ENCODE results near the gene CUEDC1.

CUEDC1 gene

DNA sequence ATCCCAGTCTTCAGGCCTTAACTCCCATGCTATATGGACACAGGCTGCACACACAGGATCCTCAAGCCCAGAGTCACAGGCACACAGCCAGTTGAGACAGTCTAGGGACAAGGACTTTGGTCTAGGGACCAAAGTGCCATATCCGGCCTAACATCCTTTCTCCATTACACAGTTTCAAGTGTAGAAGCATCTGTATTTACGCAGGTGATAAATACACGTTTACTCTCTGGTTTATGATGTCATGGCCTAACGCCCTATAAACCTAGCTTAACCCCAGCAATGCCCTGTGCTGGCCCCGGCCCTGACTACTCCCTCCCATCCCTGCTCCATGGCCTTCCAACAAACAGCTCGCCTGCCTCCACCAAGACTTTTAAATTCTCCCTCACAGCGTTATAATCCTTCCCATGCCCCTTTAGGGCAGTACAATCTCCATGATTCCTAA, 17.1 kb downstream of the CUEDC1 start:
- no peak overlapping the region for H3K4ac ChIP-seq (ENCODE audit: low read length)
- no peak overlapping the region for H2BK120ac ChIP-seq (ENCODE audit: low read depth, low read length)
- no peak overlapping the region for H3K9ac ChIP-seq (ENCODE audit: low read depth, low read length, poor library complexity)
- H3K14ac ChIP-seq (ENCODE audit: low read length): no peak overlapping the region
- H4K91ac ChIP-seq (ENCODE audit: low read depth, low read length, poor library complexity): no peak overlapping the region
- H3K18ac ChIP-seq (ENCODE audit: low read length): peak overlapping the region; percentile 73
- H3K27me3 ChIP-seq (ENCODE audit: control insufficient read depth in 3 of 3, insufficient read depth in 3 of 3, low read depth in 1 of 3, low read length in 3 of 3): no peaks in the 10 kb centered on the region
- no peak overlapping the region for H3K23ac ChIP-seq (ENCODE audit: low read depth, low read length, poor library complexity)
- no CpG with 5 or more reads among the region's 7 CpGs for WGBS, 2 donors (ENCODE audit: extremely low coverage in 2 of 2, insufficient read length in 2 of 2, insufficient replicate concordance in 1 of 2)
- DNase-seq (ENCODE audit: low spot score): no peak
- H3K27ac ChIP-seq (replicated peaks; ENCODE audit: low read length): no peak overlapping the region
- no peaks in the 10 kb centered on the region for H3K36me3 ChIP-seq (replicated peaks in 1 of 2; ENCODE audit: control insufficient read depth in 2 of 2, insufficient read depth in 2 of 2, low read length in 2 of 2)
- peaks cover 52 to 62% of the 10 kb centered on the region in 2 donors for H3K4me1 ChIP-seq (ENCODE audit: control insufficient read depth in 2 of 2, insufficient read depth in 1 of 2, low read depth in 1 of 2, low read length in 2 of 2)
- H3K4me3 ChIP-seq (ENCODE audit: low read length in 2 of 2): no peak overlapping the region
- no peak overlapping the region for H2BK12ac ChIP-seq (ENCODE audit: low read length)
- H3K4me2 ChIP-seq (ENCODE audit: insufficient read depth, low read length, poor library complexity, severe bottlenecking): no peak overlapping the region
- peaks cover 3% of the 10 kb centered on the region for H3K79me1 ChIP-seq (ENCODE audit: low read depth, low read length)
- no peak overlapping the region for H2BK15ac ChIP-seq (ENCODE audit: low read length)
- no peak overlapping the region for H2AFZ ChIP-seq (ENCODE audit: low read length)
- no peaks in the 10 kb centered on the region for H3K9me3 ChIP-seq (replicated peaks in 1 of 2; ENCODE audit: control insufficient read depth in 2 of 2, insufficient read depth in 1 of 2, low read depth in 1 of 2, low read length in 2 of 2)
- H2AK5ac ChIP-seq (ENCODE audit: low read depth, low read length): no peak overlapping the region
- no peak overlapping the region for H2BK5ac ChIP-seq (ENCODE audit: low read length)
- H4K8ac ChIP-seq (ENCODE audit: low read depth, low read length): no peak overlapping the region

DNA sequence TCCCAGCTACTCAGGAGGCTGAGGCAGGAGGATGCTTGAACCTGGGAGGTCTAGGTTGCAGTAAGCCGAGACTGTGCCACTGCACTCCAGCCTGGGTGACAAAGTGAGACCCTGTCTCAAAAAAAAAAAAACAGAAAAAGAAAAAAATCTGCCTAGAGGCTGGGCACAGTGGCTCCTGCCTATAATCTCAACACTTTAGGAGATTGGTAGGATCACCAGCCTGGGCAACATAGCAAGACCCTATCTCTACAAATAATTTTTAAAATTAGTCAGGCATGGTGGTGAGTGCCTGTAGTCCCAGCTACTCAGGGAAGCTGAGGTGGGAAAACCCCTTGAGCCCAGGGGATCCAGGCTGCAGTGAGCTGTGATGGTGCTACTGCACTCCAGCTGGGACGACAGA, 17.7 kb downstream of the CUEDC1 start:
- H3K4me1 ChIP-seq (ENCODE audit: control insufficient read depth in 2 of 2, insufficient read depth in 1 of 2, low read depth in 1 of 2, low read length in 2 of 2): peaks cover 56 to 65% of the 10 kb centered on the region in 2 donors
- H3K14ac ChIP-seq (ENCODE audit: low read length): no peak overlapping the region
- peaks cover 3% of the 10 kb centered on the region for H3K79me1 ChIP-seq (ENCODE audit: low read depth, low read length)
- no peak overlapping the region for H2BK12ac ChIP-seq (ENCODE audit: low read length)
- no peak overlapping the region for H2AFZ ChIP-seq (ENCODE audit: low read length)
- no peak overlapping the region for H3K23ac ChIP-seq (ENCODE audit: low read depth, low read length, poor library complexity)
- no peak overlapping the region for H4K8ac ChIP-seq (ENCODE audit: low read depth, low read length)
- H3K36me3 ChIP-seq (replicated peaks in 1 of 2; ENCODE audit: control insufficient read depth in 2 of 2, insufficient read depth in 2 of 2, low read length in 2 of 2): no peaks in the 10 kb centered on the region
- no peak overlapping the region for H3K4me2 ChIP-seq (ENCODE audit: insufficient read depth, low read length, poor library complexity, severe bottlenecking)
- H2BK120ac ChIP-seq (ENCODE audit: low read depth, low read length): no peak overlapping the region
- no peak overlapping the region for H4K91ac ChIP-seq (ENCODE audit: low read depth, low read length, poor library complexity)
- H2BK15ac ChIP-seq (ENCODE audit: low read length): no peak overlapping the region
- no peak for DNase-seq (ENCODE audit: low spot score)
- no peaks in the 10 kb centered on the region for H3K9me3 ChIP-seq (replicated peaks in 1 of 2; ENCODE audit: control insufficient read depth in 2 of 2, insufficient read depth in 1 of 2, low read depth in 1 of 2, low read length in 2 of 2)
- H3K4me3 ChIP-seq (ENCODE audit: low read length in 2 of 2): no peak overlapping the region
- no peak overlapping the region for H3K27ac ChIP-seq (replicated peaks; ENCODE audit: low read length)
- H2AK5ac ChIP-seq (ENCODE audit: low read depth, low read length): no peak overlapping the region
- no CpG with 5 or more reads among the region's 2 CpGs for WGBS, 2 donors (ENCODE audit: extremely low coverage in 2 of 2, insufficient read length in 2 of 2, insufficient replicate concordance in 1 of 2)
- no peak overlapping the region for H2BK5ac ChIP-seq (ENCODE audit: low read length)
- no peaks in the 10 kb centered on the region for H3K27me3 ChIP-seq (ENCODE audit: control insufficient read depth in 3 of 3, insufficient read depth in 3 of 3, low read depth in 1 of 3, low read length in 3 of 3)
- no peak overlapping the region for H3K18ac ChIP-seq (ENCODE audit: low read length)
- H3K4ac ChIP-seq (ENCODE audit: low read length): no peak overlapping the region
- no peak overlapping the region for H3K9ac ChIP-seq (ENCODE audit: low read depth, low read length, poor library complexity)

DNA sequence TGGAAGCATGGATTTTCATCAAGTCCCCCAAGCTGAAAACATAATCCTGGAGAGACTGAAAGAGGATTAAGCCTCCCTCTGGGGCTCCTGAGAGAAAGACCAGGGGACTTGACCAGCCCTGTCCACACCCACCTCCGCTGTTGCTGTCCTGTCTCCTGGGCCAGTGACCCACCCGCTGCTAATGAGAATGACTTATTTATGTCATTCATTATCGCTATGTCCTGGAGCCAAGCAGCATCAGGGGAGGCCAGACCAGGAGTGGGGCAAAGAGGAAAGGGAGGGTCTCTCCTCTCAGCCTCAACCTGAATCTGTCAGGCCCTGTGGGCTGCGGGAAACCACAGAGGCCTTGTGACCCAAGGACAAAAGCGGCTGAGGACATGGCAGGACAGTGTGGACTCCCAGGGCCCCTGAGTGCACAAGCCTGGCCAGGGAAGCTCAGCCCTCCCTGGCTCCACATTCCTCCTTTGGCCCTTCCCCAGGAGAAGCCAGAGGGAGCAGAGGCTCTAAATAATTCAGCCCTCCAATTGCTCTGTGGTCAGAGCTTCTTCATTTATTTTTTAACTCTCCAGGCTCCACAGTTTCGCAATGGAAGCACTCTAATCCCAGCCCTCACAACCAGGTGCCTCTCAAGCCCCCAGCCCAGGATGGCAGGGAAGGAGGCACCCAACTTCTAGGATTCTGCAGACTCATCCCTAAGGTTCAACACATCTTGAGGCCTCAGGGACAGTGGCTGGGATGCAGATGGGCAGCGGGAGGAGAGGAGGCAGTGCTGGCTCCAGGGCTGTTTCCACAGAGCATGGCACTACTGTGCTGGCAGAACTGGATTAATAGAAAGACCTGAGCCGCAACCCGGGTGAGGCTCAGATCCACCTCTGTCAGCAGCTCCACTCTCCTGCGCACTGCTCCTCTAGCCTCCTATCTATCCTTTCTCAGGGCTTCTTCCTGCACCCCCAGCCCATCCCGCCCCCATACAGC, 19.1 kb downstream of the CUEDC1 start:
- no peak overlapping the region for H3K23ac ChIP-seq (ENCODE audit: low read depth, low read length, poor library complexity)
- H3K4ac ChIP-seq (ENCODE audit: low read length): peak overlapping the region; percentile 17
- H3K18ac ChIP-seq (ENCODE audit: low read length): peak overlapping the region; percentile 96
- H3K79me1 ChIP-seq (ENCODE audit: low read depth, low read length): peaks cover 3% of the 10 kb centered on the region
- H3K14ac ChIP-seq (ENCODE audit: low read length): peak overlapping the region; percentile 72
- no peak overlapping the region for H2BK120ac ChIP-seq (ENCODE audit: low read depth, low read length)
- H4K8ac ChIP-seq (ENCODE audit: low read depth, low read length): no peak overlapping the region
- H3K9me3 ChIP-seq (replicated peaks in 1 of 2; ENCODE audit: control insufficient read depth in 2 of 2, insufficient read depth in 1 of 2, low read depth in 1 of 2, low read length in 2 of 2): no peaks in the 10 kb centered on the region
- peak overlapping the region in 1 of 2 donors; percentile 9 for H3K4me3 ChIP-seq (ENCODE audit: low read length in 2 of 2)
- H2BK12ac ChIP-seq (ENCODE audit: low read length): no peak overlapping the region
- H2AFZ ChIP-seq (ENCODE audit: low read length): no peak overlapping the region
- peak overlapping the region; percentile 26 for H2BK15ac ChIP-seq (ENCODE audit: low read length)
- peak; percentile 89 for DNase-seq (ENCODE audit: low spot score)
- H3K36me3 ChIP-seq (replicated peaks in 1 of 2; ENCODE audit: control insufficient read depth in 2 of 2, insufficient read depth in 2 of 2, low read length in 2 of 2): no peaks in the 10 kb centered on the region
- H3K4me1 ChIP-seq (ENCODE audit: control insufficient read depth in 2 of 2, insufficient read depth in 1 of 2, low read depth in 1 of 2, low read length in 2 of 2): peaks cover 54 to 62% of the 10 kb centered on the region in 2 donors
- H2AK5ac ChIP-seq (ENCODE audit: low read depth, low read length): peak overlapping the region; percentile 93
- WGBS, 2 donors (ENCODE audit: extremely low coverage in 2 of 2, insufficient read length in 2 of 2, insufficient replicate concordance in 1 of 2): no CpG with 5 or more reads among the region's 11 CpGs
- H4K91ac ChIP-seq (ENCODE audit: low read depth, low read length, poor library complexity): no peak overlapping the region
- peak overlapping the region; percentile 64 for H3K4me2 ChIP-seq (ENCODE audit: insufficient read depth, low read length, poor library complexity, severe bottlenecking)
- H3K27me3 ChIP-seq (ENCODE audit: control insufficient read depth in 3 of 3, insufficient read depth in 3 of 3, low read depth in 1 of 3, low read length in 3 of 3): no peaks in the 10 kb centered on the region
- H2BK5ac ChIP-seq (ENCODE audit: low read length): peak overlapping the region; percentile 32
- peak overlapping the region; percentile 61 for H3K9ac ChIP-seq (ENCODE audit: low read depth, low read length, poor library complexity)
- peak overlapping the region; percentile 93 for H3K27ac ChIP-seq (replicated peaks; ENCODE audit: low read length)

DNA sequence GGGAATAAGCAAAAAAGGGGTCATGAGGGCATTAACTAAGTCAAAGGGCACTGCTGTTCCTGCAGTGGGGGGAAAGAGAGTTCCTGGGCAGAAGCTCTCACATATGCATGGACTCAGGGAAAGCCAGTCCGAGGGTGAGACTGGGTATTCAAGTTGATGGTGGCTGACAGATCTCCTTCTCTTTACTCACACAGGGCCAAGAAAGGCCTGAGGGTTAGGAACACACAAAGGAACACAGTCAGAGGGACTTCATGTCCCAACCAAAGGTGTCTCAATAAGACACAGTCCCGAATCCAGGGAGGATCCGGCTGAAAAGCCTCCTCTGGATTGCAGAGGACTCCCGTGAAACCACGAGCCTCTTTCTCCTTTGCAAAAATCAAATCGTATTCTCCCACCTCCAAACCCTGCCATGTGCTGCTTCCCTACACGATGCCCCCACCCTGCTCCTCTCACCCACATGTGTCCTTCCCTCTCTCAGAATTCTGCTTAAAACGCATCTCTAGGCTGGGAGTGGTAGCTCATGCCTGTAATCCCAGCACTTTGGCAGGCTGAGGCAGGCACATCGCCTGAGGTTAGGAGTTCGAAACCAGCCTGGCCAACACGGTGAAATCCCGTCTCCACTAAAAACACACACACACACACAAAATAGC, 23.6 kb downstream of the CUEDC1 start:
- Histone ChIP-seq H2AK5ac (ENCODE audit: low read depth, low read length) (no peak overlapping the region), H3K4me1 (ENCODE audit: control insufficient read depth in 2 of 2, insufficient read depth in 1 of 2, low read depth in 1 of 2, low read length in 2 of 2) (peaks cover 52 to 58% of the 10 kb centered on the region in 2 donors), H3K79me1 (ENCODE audit: low read depth, low read length) (peaks cover 3% of the 10 kb centered on the region), H3K4me3 (ENCODE audit: low read length in 2 of 2) (no peak overlapping the region), H2BK12ac (ENCODE audit: low read length) (peak overlapping the region; percentile 0), H3K36me3 (replicated peaks in 1 of 2; ENCODE audit: control insufficient read depth in 2 of 2, insufficient read depth in 2 of 2, low read length in 2 of 2) (no peaks in the 10 kb centered on the region), H4K8ac (ENCODE audit: low read depth, low read length) (no peak overlapping the region), H3K23ac (ENCODE audit: low read depth, low read length, poor library complexity) (no peak overlapping the region), H3K18ac (ENCODE audit: low read length) (peak overlapping the region; percentile 53), H3K27ac (replicated peaks; ENCODE audit: low read length) (no peak overlapping the region), H3K27me3 (ENCODE audit: control insufficient read depth in 3 of 3, insufficient read depth in 3 of 3, low read depth in 1 of 3, low read length in 3 of 3) (no peaks in the 10 kb centered on the region), H3K4ac (ENCODE audit: low read length) (no peak overlapping the region), H3K9ac (ENCODE audit: low read depth, low read length, poor library complexity) (no peak overlapping the region), H3K9me3 (replicated peaks in 1 of 2; ENCODE audit: control insufficient read depth in 2 of 2, insufficient read depth in 1 of 2, low read depth in 1 of 2, low read length in 2 of 2) (no peaks in the 10 kb centered on the region), H3K4me2 (ENCODE audit: insufficient read depth, low read length, poor library complexity, severe bottlenecking) (no peak overlapping the region), H2BK120ac (ENCODE audit: low read depth, low read length) (no peak overlapping the region), H2AFZ (ENCODE audit: low read length) (no peak overlapping the region), H3K14ac (ENCODE audit: low read length) (no peak overlapping the region), H2BK15ac (ENCODE audit: low read length) (no peak overlapping the region), H2BK5ac (ENCODE audit: low read length) (no peak overlapping the region), H4K91ac (ENCODE audit: low read depth, low read length, poor library complexity) (no peak overlapping the region)
- DNase-seq (ENCODE audit: low spot score): no peak
- WGBS, 2 donors (ENCODE audit: extremely low coverage in 2 of 2, insufficient read length in 2 of 2, insufficient replicate concordance in 1 of 2): no CpG with 5 or more reads among the region's 12 CpGs
